Kidney epithelial cell (primary cell): ENCODE data around the gene NME2. TPM values are rescaled to one million over a fixed set of nuclear protein-coding genes. Genes with fewer than 3 reads are reported as not detected.

Experiments used
- DNase-seq: peaks from one replicate; pipeline ENCODE4 v3.0.0-alpha.2; 2010; ENCODE audit warnings: low read depth
- H3K27me3 ChIP-seq: 2 replicates; pipeline ENCODE4 v1.6.0; 2011; ENCODE audit warnings: low read length; ENCODE audit not compliant: control insufficient read depth, insufficient read depth
- H3K36me3 ChIP-seq: 2 replicates; pipeline ENCODE4 v1.5.1; 2011; ENCODE audit warnings: low read length; ENCODE audit not compliant: control insufficient read depth, insufficient read depth
- H3K4me3 ChIP-seq: 2 replicates; pipeline ENCODE4 v1.5.1; 2011; ENCODE audit warnings: low read depth, mild to moderate bottlenecking, control low read depth, low read length
- CTCF ChIP-seq: IDR thresholded peaks from 2 replicates; pipeline ENCODE4 v1.5.1; 2011; ENCODE audit warnings: mild to moderate bottlenecking, moderate library complexity, low read length, control low read depth, inconsistent platforms; ENCODE audit not compliant: insufficient read depth, poor library complexity, severe bottlenecking
- total RNA-seq: library from RNA; depleted of rRNA; stranded (reverse); fragments of >200 nt; gene quantifications from 2 replicates; pipeline ENCODE4 v1.2.3, GENCODE V29; 2015

Gene NME2
- total RNA-seq, 1 donor from 2014 or later: 1,016 TPM

GRCh38 chr17:51133365-51133764 is 32.8 kb upstream of the NME2 start:
- TF ChIP-seq CTCF: no peak
- no peaks in the 10 kb centered on the region for H3K36me3 ChIP-seq
- no peak overlapping the region for H3K4me3 ChIP-seq
- no peaks in the 10 kb centered on the region for H3K27me3 ChIP-seq
- no peak for DNase-seq

GRCh38 chr17:51135956-51136355 is 30.3 kb upstream of the NME2 start:
- no peak overlapping the region for H3K4me3 ChIP-seq
- H3K27me3 ChIP-seq: no peaks in the 10 kb centered on the region
- DNase-seq: no peak
- H3K36me3 ChIP-seq: no peaks in the 10 kb centered on the region
- no peak for TF ChIP-seq CTCF

- Histone ChIP-seq H3K4me3 (no peak overlapping the region), H3K36me3 (no peaks in the 10 kb centered on the region), H3K27me3 (no peaks in the 10 kb centered on the region)
- TF ChIP-seq CTCF: no peak
- DNase-seq: no peak
Measured at GRCh38 chr17:51142597-51142996, 23.6 kb upstream of the NME2 start.

GRCh38 chr17:51144266-51145022 is 21.8 kb upstream of the NME2 start:
- H3K36me3 ChIP-seq: no peaks in the 10 kb centered on the region
- H3K4me3 ChIP-seq: no peak overlapping the region
- TF ChIP-seq CTCF: no peak
- no peaks in the 10 kb centered on the region for H3K27me3 ChIP-seq
- DNase-seq: no peak

- TF ChIP-seq CTCF: no peak
- Histone ChIP-seq H3K27me3 (no peaks in the 10 kb centered on the region), H3K4me3 (no peak overlapping the region), H3K36me3 (no peaks in the 10 kb centered on the region)
- no peak for DNase-seq
Measured at GRCh38 chr17:51147650-51148049, 18.6 kb upstream of the NME2 start.

GRCh38 chr17:51149163-51149562 is 17.0 kb upstream of the NME2 start:
- Histone ChIP-seq H3K4me3 (no peak overlapping the region), H3K27me3 (no peaks in the 10 kb centered on the region), H3K36me3 (no peaks in the 10 kb centered on the region)
- no peak for TF ChIP-seq CTCF
- DNase-seq: no peak
